Panc1 (cell line): ENCODE data around the gene KIAA1191. TPM values are rescaled to one million over a fixed set of nuclear protein-coding genes. Genes with fewer than 3 reads are reported as not detected.

ENCODE experiments used
- ATAC-seq: fragments of 200-7000 bp; cut with Tn5 transposase; 2 replicates; pipeline ENCODE4 v1.9.1; 2020; ENCODE audit warnings: mild to moderate bottlenecking, moderate library complexity
- BruUV-seq: library from RNA; stranded (reverse); fragments of 400-500 nt; replicated peaks from 2 replicates; lab custom pipeline; 2021; lab: Mats Ljungman, UMichigan
- CTCF ChIA-PET: fragments of 300-600 bp; sonication (Branson Sonifier 250); formaldehyde crosslinking; loops from one replicate; lab custom pipeline; 2022; ENCODE audit warnings: antibody characterized with exemption; lab: Charles Lee
- POLR2A ChIA-PET: fragments of 300-600 bp; sonication (Branson Sonifier 250); formaldehyde crosslinking; loops from one replicate; lab custom pipeline; 2022; ENCODE audit warnings: antibody characterized with exemption; lab: Charles Lee
- DNase-seq: peaks from one replicate; pipeline ENCODE4 v3.0.0-alpha.2; 2010; ENCODE audit warnings: low read depth, low spot score
- H3K27ac ChIP-seq: 2 replicates; pipeline ENCODE4 v1.5.1; 2011; ENCODE audit warnings: mild to moderate bottlenecking, low read length, inconsistent platforms
- H3K27me3 ChIP-seq: fragments of 200-500 bp; sonication (Bioruptor generic); 2 replicates; pipeline ENCODE4 v1.6.0; 2014; ENCODE audit warnings: low read length, inconsistent platforms; ENCODE audit not compliant: control insufficient read depth, insufficient read depth
- H3K36me3 ChIP-seq: fragments of 200-500 bp; sonication (Bioruptor generic); 2 replicates; pipeline ENCODE4 v1.5.1; 2014; ENCODE audit warnings: inconsistent platforms, mild to moderate bottlenecking, low read length, moderate library complexity; ENCODE audit not compliant: control insufficient read depth, insufficient read depth
- H3K4me1 ChIP-seq: 2 replicates; pipeline ENCODE4 v1.5.1; 2011; ENCODE audit warnings: inconsistent platforms, mild to moderate bottlenecking, low read length, moderate library complexity; ENCODE audit not compliant: control insufficient read depth, insufficient read depth
- H3K4me3 ChIP-seq, 2 experiments: 2 replicates each; pipeline ENCODE4 v1.5.1; 2011 to 2012; ENCODE audit warnings: low read depth in 2 of 2, low read length in 2 of 2, mild to moderate bottlenecking in 2 of 2, inconsistent platforms in 1 of 2, moderate library complexity in 1 of 2
- H3K9me3 ChIP-seq: fragments of 200-500 bp; sonication (Bioruptor generic); 2 replicates; pipeline ENCODE4 v1.5.1; 2014; ENCODE audit warnings: low read depth, mild to moderate bottlenecking, inconsistent platforms, low read length, moderate library complexity; ENCODE audit not compliant: control insufficient read depth, insufficient read depth
- POLR2AphosphoS5 ChIP-seq: IDR thresholded peaks from 2 replicates; pipeline ENCODE4 v1.6.1; 2012; ENCODE audit warnings: mild to moderate bottlenecking, low read depth, low read length, moderate library complexity
- SIN3A ChIP-seq: IDR thresholded peaks from 2 replicates; pipeline ENCODE4 v1.6.1; 2012; ENCODE audit warnings: low read depth, mild to moderate bottlenecking, low read length, moderate library complexity, borderline replicate concordance; ENCODE audit not compliant: insufficient read depth
- TCF7L2 ChIP-seq: IDR thresholded peaks from 2 replicates; pipeline ENCODE4 v1.6.1; 2011; ENCODE audit warnings: mild to moderate bottlenecking, low read depth, low read length, inconsistent platforms
- in situ Hi-C: cut with HindIII; loops from 2 replicates; pipeline ENCODE4 v1.10.0; 2016; ENCODE audit warnings: low sequenced_read_pairs, low pct_unique_long_range_greater_than_20kb
- intact Hi-C: fragments of 100-400 bp; cut with micrococcal nuclease; formaldehyde crosslinking; loops from one replicate; pipeline ENCODE4 v1.10.0; 2022; ENCODE audit not compliant: unreplicated experiment
- total RNA-seq: library from RNA; stranded (reverse); gene quantifications from one replicate; pipeline ENCODE4 v1.2.1, GENCODE V29; 2021; ENCODE audit not compliant: unreplicated experiment
- TF ChIP-seq, protein P1 (sequence below): fragments of 450-650 bp; IDR thresholded peaks from 2 replicates; pipeline ENCODE4 v1.5.1; 2017; ENCODE audit warnings: mild to moderate bottlenecking
- TF ChIP-seq, protein P2 (sequence below), 2 experiments: IDR thresholded peaks; 2 replicates each; pipeline ENCODE4 v1.6.1; 2011 to 2012; ENCODE audit warnings: low read depth in 2 of 2, control low read depth in 1 of 2, low read length in 1 of 2, mild to moderate bottlenecking in 1 of 2, moderate library complexity in 1 of 2; ENCODE audit not compliant: insufficient read depth in 1 of 2

The KIAA1191 gene
- total RNA-seq, 1 experiment from 2014 or later, result 92.3 TPM

DNA sequence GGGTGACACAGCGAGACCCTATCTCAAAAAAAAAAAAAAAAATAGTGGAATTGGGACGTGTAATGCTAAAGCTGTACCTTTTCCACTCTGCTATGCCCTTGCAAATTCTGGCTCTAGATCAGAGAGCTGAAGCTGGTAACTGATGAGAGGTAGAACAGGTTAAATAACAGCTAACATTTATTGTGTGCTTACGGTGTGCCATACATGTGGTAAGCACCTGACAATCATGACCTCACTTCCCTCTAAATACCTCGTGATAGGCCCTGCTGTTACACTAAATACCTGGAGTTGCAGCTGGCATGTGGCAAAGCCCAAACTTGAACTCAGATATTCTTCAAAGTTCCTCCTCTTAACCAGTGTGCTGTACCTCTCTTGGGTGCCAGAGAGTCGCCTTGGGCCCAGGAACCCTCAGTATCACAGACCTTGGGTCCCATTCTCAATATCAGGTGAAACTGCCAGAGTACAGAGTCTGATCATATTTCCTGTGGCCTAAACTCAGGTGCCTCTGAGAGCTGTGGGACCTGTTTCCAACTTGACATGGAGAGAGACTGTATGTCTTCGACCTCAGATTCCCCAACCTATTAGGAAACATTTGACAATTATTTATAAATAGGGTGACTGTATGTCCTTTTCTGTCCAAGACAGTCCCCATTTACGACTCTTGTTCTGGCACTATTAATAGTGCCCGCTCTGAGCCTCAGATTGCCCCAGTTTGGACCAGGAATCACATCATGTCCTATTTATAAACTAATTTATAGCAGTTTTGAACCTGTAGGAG, 8.6 kb upstream of the KIAA1191 start:
- CTCF ChIA-PET, result interaction anchor here (0.6 to 0.7 kb wide), 3 partner anchors 10 to 242 kb away, joined by 4 to 5 read pairs (median 4); no protein-coding TSS in a partner anchor
- no TSS peak for BruUV-seq
- Histone ChIP-seq H3K36me3 (no peaks in the 10 kb centered on the region), H3K9me3 (no peaks in the 10 kb centered on the region), H3K4me1 (no peaks in the 10 kb centered on the region), H3K27me3 (no peaks in the 10 kb centered on the region), H3K27ac (no peak overlapping the region), H3K4me3 (no peak overlapping the region)
- DNase-seq (no peak), ATAC-seq (no peak)
- TF ChIP-seq TCF7L2 (no peak), POLR2AphosphoS5 (no peak), SIN3A (no peak)
- TF ChIP-seq, protein P1, sequence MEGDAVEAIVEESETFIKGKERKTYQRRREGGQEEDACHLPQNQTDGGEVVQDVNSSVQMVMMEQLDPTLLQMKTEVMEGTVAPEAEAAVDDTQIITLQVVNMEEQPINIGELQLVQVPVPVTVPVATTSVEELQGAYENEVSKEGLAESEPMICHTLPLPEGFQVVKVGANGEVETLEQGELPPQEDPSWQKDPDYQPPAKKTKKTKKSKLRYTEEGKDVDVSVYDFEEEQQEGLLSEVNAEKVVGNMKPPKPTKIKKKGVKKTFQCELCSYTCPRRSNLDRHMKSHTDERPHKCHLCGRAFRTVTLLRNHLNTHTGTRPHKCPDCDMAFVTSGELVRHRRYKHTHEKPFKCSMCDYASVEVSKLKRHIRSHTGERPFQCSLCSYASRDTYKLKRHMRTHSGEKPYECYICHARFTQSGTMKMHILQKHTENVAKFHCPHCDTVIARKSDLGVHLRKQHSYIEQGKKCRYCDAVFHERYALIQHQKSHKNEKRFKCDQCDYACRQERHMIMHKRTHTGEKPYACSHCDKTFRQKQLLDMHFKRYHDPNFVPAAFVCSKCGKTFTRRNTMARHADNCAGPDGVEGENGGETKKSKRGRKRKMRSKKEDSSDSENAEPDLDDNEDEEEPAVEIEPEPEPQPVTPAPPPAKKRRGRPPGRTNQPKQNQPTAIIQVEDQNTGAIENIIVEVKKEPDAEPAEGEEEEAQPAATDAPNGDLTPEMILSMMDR, result no peak
- TF ChIP-seq, protein P2, sequence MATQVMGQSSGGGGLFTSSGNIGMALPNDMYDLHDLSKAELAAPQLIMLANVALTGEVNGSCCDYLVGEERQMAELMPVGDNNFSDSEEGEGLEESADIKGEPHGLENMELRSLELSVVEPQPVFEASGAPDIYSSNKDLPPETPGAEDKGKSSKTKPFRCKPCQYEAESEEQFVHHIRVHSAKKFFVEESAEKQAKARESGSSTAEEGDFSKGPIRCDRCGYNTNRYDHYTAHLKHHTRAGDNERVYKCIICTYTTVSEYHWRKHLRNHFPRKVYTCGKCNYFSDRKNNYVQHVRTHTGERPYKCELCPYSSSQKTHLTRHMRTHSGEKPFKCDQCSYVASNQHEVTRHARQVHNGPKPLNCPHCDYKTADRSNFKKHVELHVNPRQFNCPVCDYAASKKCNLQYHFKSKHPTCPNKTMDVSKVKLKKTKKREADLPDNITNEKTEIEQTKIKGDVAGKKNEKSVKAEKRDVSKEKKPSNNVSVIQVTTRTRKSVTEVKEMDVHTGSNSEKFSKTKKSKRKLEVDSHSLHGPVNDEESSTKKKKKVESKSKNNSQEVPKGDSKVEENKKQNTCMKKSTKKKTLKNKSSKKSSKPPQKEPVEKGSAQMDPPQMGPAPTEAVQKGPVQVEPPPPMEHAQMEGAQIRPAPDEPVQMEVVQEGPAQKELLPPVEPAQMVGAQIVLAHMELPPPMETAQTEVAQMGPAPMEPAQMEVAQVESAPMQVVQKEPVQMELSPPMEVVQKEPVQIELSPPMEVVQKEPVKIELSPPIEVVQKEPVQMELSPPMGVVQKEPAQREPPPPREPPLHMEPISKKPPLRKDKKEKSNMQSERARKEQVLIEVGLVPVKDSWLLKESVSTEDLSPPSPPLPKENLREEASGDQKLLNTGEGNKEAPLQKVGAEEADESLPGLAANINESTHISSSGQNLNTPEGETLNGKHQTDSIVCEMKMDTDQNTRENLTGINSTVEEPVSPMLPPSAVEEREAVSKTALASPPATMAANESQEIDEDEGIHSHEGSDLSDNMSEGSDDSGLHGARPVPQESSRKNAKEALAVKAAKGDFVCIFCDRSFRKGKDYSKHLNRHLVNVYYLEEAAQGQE (IDR thresholded peaks at IDR 0.05; ENCODE audit: insufficient read depth in 1 of 2, low read depth in 2 of 2, low read length in 1 of 2), result no peak
- in situ Hi-C loops, result no loop called here
- POLR2A ChIA-PET, result interaction anchor here (0.6 kb wide), 2 partner anchors 165 to 811 kb away, joined by 6 to 8 read pairs; no protein-coding TSS in a partner anchor
- intact Hi-C loops, result no loop called here

DNA sequence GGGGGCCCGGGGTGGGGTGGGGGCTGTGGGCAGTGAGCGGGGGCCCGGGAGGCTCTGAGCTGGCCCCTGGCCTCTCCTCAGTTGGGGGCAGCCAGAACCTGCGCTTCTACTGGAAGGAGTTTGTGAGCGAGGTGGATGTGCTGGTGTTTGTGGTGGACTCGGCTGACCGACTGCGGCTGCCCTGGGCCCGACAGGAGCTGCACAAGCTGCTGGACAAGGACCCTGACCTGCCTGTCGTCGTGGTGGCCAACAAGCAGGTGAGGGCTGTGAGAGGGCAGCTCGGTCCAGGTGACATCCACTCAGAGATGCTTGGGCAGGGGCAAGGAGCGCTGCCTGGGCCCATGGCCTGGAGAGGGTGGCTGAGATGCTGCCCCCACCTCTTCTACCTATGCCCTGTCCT, 7.2 kb upstream of the KIAA1191 start:
- intact Hi-C loops, result no loop called here
- POLR2A ChIA-PET, result no interaction called here
- no peak for DNase-seq

More for the DNA sequence above, 7.2 kb upstream of the KIAA1191 start:
- Histone ChIP-seq H3K27ac (no peak overlapping the region), H3K27me3 (no peaks in the 10 kb centered on the region), H3K4me1 (no peaks in the 10 kb centered on the region), H3K9me3 (no peaks in the 10 kb centered on the region), H3K4me3 (no peak overlapping the region), H3K36me3 (no peaks in the 10 kb centered on the region)
- CTCF ChIA-PET, result interaction anchor here (0.6 kb wide), 1 partner anchor 13 kb away, joined by 3 read pairs; no protein-coding TSS in a partner anchor
- no TSS peak for BruUV-seq
- ATAC-seq, result no peak
- TF ChIP-seq, protein P2 (IDR thresholded peaks at IDR 0.05; ENCODE audit: insufficient read depth in 1 of 2, low read depth in 2 of 2, low read length in 1 of 2), result no peak
- TF ChIP-seq POLR2AphosphoS5 (no peak), TCF7L2 (no peak), SIN3A (no peak)
- TF ChIP-seq, protein P1, result no peak
- in situ Hi-C loops, result no loop called here
